Astrocyte of the spinal cord (primary cell): ENCODE measurements around the gene RNASEH1.

ENCODE experiments used
- DNase-seq: peaks from one replicate; pipeline ENCODE4 v3.0.0; 2011; ENCODE audit warnings: low read depth, low spot score
- H3K4me3 ChIP-seq: 2 replicates; pipeline ENCODE4 v1.5.1; 2011; ENCODE audit warnings: low read depth, mild to moderate bottlenecking, low read length, moderate library complexity
- CTCF ChIP-seq: IDR thresholded peaks from 2 replicates; pipeline ENCODE4 v1.5.1; 2012; ENCODE audit warnings: low read depth, mild to moderate bottlenecking, low read length, inconsistent platforms
- in situ Hi-C: cut with HindIII; loops from 2 replicates; pipeline ENCODE4 v1.10.0; 2017; ENCODE audit warnings: low sequenced_read_pairs

Gene RNASEH1

GRCh38 chr2:3589086-3589485 lies 31.0 kb upstream of the RNASEH1 start:
- no peak for DNase-seq

GRCh38 chr2:3588084-3588483 lies 30.0 kb upstream of the RNASEH1 start:
- no peak for DNase-seq
- no peak for TF ChIP-seq CTCF
- no peak overlapping the region for H3K4me3 ChIP-seq
- in situ Hi-C loops, result no loop called here

More at GRCh38 chr2:3589086-3589485, 31.0 kb upstream of the RNASEH1 start:
- no peak for TF ChIP-seq CTCF
- in situ Hi-C loops, result no loop called here
- H3K4me3 ChIP-seq, result no peak overlapping the region

- TF ChIP-seq CTCF, result no peak
- peak; percentile 37 for DNase-seq
- no peak overlapping the region for H3K4me3 ChIP-seq
- in situ Hi-C loops, result no loop called here
Observed at GRCh38 chr2:3587432-3587831, 29.3 kb upstream of the RNASEH1 start.

GRCh38 chr2:3587021-3587420 lies 28.9 kb upstream of the RNASEH1 start:
- H3K4me3 ChIP-seq, result no peak overlapping the region
- no peak for TF ChIP-seq CTCF
- in situ Hi-C loops, result no loop called here
- no peak for DNase-seq

- in situ Hi-C loops, result no loop called here
- no peak for TF ChIP-seq CTCF
- no peak for DNase-seq
- H3K4me3 ChIP-seq, result no peak overlapping the region
Observed at GRCh38 chr2:3586220-3586619, 28.1 kb upstream of the RNASEH1 start.

- no peak for TF ChIP-seq CTCF
- H3K4me3 ChIP-seq, result no peak overlapping the region
- in situ Hi-C loops, result no loop called here
- peak; percentile 83 for DNase-seq
Observed at GRCh38 chr2:3585261-3586109, 27.4 kb upstream of the RNASEH1 start.
